Activated T-cell treated with anti-CD3 and anti-CD28 coated beads, Interleukin-2, amount 50 U/mL, for 72 hours (primary cell): ENCODE measurements around the gene TMEM120A. TPM values are rescaled to one million over a fixed set of nuclear protein-coding genes. Genes with fewer than 3 reads are reported as not detected.

Experiments
- ATAC-seq, 2 donors: fragments of 150-1000 bp; cut with Tn5 transposase; replicated peaks in 1 of 2; 2 replicates each; pipeline ENCODE4 v1.10.0; 2021; ENCODE audit warnings: moderate library complexity in 2 of 2, mild to moderate bottlenecking in 1 of 2
- DNase-seq, 2 donors: peaks; one replicate each; pipeline ENCODE4 v3.0.0; 2021 to 2022; ENCODE audit warnings: mixed read lengths in 1 of 2
- H3K27ac Mint-ChIP-seq: one replicate; pipeline ENCODE4 v1.8.0; 2022; ENCODE audit warnings: mild to moderate bottlenecking, moderate library complexity, mixed read lengths
- H3K27me3 Mint-ChIP-seq: one replicate; pipeline ENCODE4 v1.8.0; 2022; ENCODE audit warnings: low read depth, mixed read lengths
- H3K36me3 Mint-ChIP-seq, 2 donors: one replicate each; pipeline ENCODE4 v1.8.0; 2022; ENCODE audit warnings: mixed read lengths in 2 of 2, mild to moderate bottlenecking in 1 of 2; ENCODE audit not compliant: insufficient read depth in 2 of 2
- H3K4me1 Mint-ChIP-seq: one replicate; pipeline ENCODE4 v1.8.0; 2022; ENCODE audit warnings: low read depth, mixed read lengths
- H3K4me3 Mint-ChIP-seq, 2 donors: one replicate each; pipeline ENCODE4 v1.8.0; 2022; ENCODE audit warnings: mild to moderate bottlenecking in 2 of 2, mixed read lengths in 2 of 2, moderate library complexity in 2 of 2
- H3K9me3 Mint-ChIP-seq, 2 donors: one replicate each; pipeline ENCODE4 v1.8.0; 2022; ENCODE audit warnings: mixed read lengths in 2 of 2
- total RNA-seq, 2 donors: library from RNA; stranded (reverse); gene quantifications; one replicate each; pipeline ENCODE4 v1.2.3, GENCODE V29; 2022

The TMEM120A gene
- total RNA-seq, 2 donors from 2014 or later, result 23.5 to 25.4 TPM

DNA sequence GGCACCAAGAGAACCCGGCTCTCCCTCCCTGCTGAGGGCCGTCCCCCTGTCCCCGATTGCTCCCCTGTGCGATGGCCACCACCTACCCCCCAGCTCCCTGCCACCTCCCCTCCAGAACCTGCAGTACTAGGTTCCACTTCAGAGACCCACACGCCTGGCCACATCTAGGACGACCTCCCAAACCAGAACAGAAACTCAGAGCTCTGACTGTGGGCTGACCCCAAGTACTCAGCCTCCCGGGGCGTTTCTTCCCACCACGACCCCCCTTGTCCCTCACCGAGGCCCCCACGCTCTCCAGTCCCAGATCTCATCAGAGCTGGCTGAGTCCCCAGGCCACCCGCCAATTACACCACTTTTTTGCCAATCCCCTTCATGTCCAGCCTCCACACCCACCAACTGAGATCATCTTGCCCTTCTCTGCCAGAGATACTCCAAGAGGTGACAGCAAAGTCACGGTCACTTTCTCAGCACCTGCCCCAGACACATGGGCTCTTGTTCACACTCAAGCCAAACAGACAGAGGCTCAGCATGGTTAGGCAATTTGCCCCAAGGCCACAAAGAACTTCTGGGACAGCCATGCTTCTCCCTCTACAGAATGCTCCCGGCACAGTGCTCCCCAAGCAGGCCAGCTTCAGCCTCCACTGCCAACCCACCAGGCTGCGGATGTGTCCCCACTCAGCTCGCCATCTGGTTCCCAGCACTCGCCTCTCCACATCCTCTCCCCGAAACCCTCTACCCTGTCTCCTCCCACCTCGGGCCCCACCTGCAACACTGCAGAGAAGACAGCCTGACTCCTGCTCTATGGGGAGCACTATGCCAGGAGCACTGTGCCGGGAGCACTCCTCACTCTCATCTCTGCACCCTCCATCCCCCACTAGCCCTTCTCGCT lies 4.7 kb downstream of the TMEM120A start:
- H3K4me1 Mint-ChIP-seq, result peaks cover 16% of the 10 kb centered on the region
- H3K27ac Mint-ChIP-seq, result no peak overlapping the region
- no peak for DNase-seq
- no peaks in the 10 kb centered on the region for H3K9me3 Mint-ChIP-seq
- no peaks in the 10 kb centered on the region for H3K27me3 Mint-ChIP-seq
- H3K4me3 Mint-ChIP-seq, result no peak overlapping the region
- peaks cover 0 to 3% of the 10 kb centered on the region in 2 donors for H3K36me3 Mint-ChIP-seq
- no peak for ATAC-seq

DNA sequence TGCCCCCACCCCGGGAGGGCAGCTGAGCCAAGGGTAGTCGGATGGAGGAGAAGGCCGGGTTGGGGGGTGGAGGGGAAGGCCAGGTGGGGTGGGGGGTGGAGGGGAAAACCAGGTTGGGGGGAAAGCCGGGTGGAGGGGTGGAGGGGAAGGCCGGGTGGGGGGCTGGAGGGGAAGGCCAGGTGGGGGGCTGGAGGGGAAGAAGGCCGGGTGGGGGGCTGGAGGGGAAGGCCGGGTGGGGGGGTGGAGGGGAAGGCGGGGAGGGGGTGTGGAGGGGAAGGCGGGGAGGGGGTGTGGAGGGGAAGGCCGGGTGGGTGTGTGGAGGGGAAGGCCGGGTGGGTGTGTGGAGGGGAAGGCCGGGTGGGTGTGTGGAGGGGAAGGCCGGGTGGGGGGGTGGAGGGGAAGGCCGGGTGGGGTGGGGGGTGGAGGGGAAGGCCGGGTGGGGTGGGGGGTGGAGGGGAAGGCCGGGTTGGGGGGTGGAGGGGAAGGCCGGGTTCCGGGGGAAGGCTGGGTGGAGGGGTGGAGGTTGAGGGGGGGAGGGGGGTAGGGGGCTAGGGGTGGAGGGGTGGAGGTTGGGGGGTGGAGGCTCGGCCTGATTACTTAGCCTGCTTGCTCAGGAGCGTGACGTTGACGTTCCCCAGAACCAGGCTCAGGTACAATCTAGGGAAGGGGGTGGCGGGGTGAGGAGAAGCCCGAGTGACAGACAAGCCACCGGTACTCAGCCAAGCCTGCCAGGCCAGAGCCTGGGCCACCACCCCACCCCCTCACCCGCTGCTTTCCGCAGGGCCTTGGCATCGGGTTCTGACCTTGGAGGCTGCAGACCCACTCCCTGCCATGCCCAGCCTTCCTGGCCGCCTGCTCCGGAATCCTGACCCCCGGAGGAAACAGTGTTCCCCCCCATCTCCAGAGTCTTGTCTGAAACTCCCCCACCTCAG lies 5.6 kb downstream of the TMEM120A start:
- peaks cover 16% of the 10 kb centered on the region for H3K4me1 Mint-ChIP-seq
- H3K27me3 Mint-ChIP-seq, result no peaks in the 10 kb centered on the region
- no peak for DNase-seq
- no peak overlapping the region for H3K4me3 Mint-ChIP-seq
- H3K36me3 Mint-ChIP-seq, result peaks cover 0 to 3% of the 10 kb centered on the region in 2 donors
- no peaks in the 10 kb centered on the region for H3K9me3 Mint-ChIP-seq
- no peak overlapping the region for H3K27ac Mint-ChIP-seq
- ATAC-seq, result no peak

DNA sequence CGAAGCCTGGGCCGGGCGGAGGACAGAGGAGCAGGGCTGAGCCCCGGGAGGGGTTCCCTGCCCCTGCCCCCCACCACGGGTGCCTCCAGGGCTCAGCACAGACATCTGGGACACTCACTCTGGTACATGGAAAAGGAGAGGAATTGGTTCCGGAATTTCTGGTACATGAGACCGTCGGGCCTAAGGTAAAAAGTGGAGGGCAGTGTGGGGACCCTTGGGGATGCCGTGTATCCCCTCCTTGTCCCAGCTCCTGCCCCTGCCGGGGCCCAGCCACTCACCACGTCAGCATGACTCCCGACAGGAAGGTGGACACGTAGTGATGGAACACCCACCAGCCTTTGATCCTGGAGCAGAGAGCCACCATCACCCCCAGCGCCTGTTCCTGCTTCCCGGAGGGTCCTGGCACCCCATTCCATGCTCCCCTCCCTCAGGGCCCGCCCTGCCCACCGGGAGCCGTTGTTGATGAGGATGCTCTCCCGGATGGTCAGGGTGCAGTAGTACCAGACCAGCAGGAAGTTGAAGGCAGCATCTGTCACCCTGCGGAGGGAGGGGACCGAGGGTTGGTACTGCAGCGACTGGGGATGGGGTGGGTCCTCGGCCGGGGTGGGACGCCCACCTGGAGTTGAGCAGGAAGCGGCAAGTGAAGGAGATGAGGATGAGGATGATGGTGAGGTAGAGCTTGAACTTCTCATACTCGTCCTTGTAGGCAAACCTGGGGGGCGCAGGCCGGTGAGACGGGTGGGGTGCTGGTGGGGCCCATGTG lies 6.4 kb downstream of the TMEM120A start:
- H3K27me3 Mint-ChIP-seq, result no peaks in the 10 kb centered on the region
- H3K36me3 Mint-ChIP-seq, result peaks cover 2 to 3% of the 10 kb centered on the region in 2 donors
- peaks cover 13% of the 10 kb centered on the region for H3K4me1 Mint-ChIP-seq
- H3K9me3 Mint-ChIP-seq, result no peaks in the 10 kb centered on the region
- no peak overlapping the region for H3K27ac Mint-ChIP-seq
- ATAC-seq (no peak), DNase-seq (no peak)
- no peak overlapping the region for H3K4me3 Mint-ChIP-seq

DNA sequence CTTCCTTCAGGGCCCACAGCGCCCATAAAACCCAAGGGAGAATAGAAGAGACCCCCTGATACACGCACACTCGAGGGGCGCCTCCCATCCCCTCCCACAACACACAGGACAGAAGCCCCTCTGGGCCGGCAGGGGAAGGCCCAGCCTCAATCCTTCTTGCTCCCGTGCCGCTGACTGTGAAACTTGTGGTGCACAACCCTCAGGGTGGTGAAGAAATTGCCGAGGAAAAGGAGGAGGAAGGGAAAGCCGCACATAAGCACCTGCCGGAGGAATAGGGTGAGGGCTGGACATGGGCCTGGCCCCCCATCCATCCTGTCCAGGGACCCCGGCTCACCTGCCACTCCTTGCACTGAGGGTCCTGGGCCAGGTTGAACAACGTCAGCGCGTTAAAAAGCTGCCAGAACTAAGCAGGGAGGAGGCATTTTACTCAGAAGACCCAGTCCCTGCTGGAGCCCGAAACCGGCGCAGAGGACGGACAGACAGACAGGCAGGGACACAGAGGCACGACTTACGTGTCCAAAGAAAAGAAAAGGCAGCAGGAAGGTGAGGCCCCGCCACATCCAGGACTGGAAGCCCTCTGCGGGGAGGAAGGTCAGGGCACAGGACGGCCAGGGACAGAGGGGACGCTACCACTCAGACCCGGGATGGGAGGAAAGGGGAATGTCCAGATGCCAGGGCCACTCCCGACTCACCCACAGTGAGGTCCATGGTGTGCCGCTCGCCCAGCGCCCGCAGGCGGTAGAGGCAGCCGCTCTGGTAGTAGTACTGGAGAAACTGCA lies 7.2 kb downstream of the TMEM120A start:
- Mint-ChIP-seq H3K27me3 (no peaks in the 10 kb centered on the region), H3K27ac (no peak overlapping the region), H3K4me3 (no peak overlapping the region), H3K9me3 (no peaks in the 10 kb centered on the region), H3K36me3 (peaks cover 2 to 3% of the 10 kb centered on the region in 2 donors), H3K4me1 (peaks cover 12% of the 10 kb centered on the region)
- ATAC-seq, result no peak
- no peak for DNase-seq

DNA sequence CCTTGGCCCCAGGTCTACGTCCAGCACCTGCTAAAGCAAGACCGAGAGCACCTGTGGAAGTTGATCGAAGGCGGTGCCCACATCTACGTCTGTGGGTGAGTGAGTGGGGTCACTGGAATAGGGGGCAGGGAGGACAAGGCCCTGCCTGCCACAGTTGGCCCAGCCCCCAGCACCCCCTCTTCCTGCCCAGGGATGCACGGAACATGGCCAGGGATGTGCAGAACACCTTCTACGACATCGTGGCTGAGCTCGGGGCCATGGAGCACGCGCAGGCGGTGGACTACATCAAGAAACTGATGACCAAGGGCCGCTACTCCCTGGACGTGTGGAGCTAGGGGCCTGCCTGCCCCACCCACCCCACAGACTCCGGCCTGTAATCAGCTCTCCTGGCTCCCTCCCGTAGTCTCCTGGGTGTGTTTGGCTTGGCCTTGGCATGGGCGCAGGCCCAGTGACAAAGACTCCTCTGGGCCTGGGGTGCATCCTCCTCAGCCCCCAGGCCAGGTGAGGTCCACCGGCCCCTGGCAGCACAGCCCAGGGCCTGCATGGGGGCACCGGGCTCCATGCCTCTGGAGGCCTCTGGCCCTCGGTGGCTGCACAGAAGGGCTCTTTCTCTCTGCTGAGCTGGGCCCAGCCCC lies 8.1 kb downstream of the TMEM120A start:
- Mint-ChIP-seq H3K27ac (no peak overlapping the region), H3K4me1 (peaks cover 12% of the 10 kb centered on the region), H3K4me3 (no peak overlapping the region), H3K36me3 (peaks cover 2 to 3% of the 10 kb centered on the region in 2 donors), H3K9me3 (no peaks in the 10 kb centered on the region), H3K27me3 (no peaks in the 10 kb centered on the region)
- ATAC-seq, result no peak
- DNase-seq, result no peak

DNA sequence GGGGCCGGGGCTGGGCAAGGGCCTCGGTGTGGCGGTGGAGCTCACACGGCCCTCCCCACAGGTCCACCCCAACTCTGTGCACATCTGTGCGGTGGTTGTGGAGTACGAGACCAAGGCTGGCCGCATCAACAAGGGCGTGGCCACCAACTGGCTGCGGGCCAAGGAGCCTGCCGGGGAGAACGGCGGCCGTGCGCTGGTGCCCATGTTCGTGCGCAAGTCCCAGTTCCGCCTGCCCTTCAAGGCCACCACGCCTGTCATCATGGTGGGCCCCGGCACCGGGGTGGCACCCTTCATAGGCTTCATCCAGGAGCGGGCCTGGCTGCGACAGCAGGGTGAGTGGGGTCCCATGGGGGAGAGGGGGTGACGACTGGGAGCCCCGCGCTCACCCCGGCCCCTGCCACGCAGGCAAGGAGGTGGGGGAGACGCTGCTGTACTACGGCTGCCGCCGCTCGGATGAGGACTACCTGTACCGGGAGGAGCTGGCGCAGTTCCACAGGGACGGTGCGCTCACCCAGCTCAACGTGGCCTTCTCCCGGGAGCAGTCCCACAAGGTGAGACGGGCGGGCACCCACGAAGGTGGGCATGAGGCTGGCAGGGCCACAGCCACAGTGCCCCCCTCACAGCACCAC lies 8.8 kb downstream of the TMEM120A start:
- no peak for DNase-seq
- Mint-ChIP-seq H3K27ac (no peak overlapping the region), H3K36me3 (peaks cover 2 to 3% of the 10 kb centered on the region in 2 donors), H3K9me3 (no peaks in the 10 kb centered on the region), H3K27me3 (no peaks in the 10 kb centered on the region), H3K4me3 (no peak overlapping the region), H3K4me1 (peaks cover 12% of the 10 kb centered on the region)
- ATAC-seq, result no peak

DNA sequence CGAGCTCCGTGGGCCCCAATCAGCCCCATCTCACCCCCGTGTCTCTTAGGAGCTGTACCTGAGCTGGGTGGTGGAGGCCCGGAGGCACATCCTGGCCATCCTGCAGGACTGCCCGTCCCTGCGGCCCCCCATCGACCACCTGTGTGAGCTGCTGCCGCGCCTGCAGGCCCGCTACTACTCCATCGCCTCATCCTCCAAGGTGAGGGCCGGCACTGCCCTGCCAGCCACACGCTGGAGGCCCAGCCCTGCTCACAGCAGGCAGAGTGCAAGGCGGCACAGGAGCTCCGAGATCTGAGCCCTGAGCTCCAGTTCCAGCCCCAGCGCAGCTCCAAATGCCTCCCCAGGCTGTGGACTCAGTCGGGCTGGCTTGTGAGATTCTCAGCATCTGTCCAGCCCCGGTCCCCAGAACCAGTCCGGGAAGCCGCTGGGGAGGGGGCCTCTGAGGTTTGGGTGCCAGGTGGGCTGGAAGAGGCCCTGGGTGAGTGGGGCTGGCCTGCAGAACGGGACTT lies 9.3 kb downstream of the TMEM120A start:
- H3K27ac Mint-ChIP-seq, result no peak overlapping the region
- H3K4me1 Mint-ChIP-seq, result peaks cover 7% of the 10 kb centered on the region
- DNase-seq (no peak), ATAC-seq (no peak)
- no peak overlapping the region for H3K4me3 Mint-ChIP-seq
- peaks cover 2 to 3% of the 10 kb centered on the region in 2 donors for H3K36me3 Mint-ChIP-seq
- no peaks in the 10 kb centered on the region for H3K27me3 Mint-ChIP-seq
- H3K9me3 Mint-ChIP-seq, result no peaks in the 10 kb centered on the region

- Mint-ChIP-seq H3K9me3 (no peaks in the 10 kb centered on the region), H3K4me3 (no peak overlapping the region)
Observed at GRCh38 chr7:75984130-75985008, 10.0 kb downstream of the TMEM120A start.

DNA sequence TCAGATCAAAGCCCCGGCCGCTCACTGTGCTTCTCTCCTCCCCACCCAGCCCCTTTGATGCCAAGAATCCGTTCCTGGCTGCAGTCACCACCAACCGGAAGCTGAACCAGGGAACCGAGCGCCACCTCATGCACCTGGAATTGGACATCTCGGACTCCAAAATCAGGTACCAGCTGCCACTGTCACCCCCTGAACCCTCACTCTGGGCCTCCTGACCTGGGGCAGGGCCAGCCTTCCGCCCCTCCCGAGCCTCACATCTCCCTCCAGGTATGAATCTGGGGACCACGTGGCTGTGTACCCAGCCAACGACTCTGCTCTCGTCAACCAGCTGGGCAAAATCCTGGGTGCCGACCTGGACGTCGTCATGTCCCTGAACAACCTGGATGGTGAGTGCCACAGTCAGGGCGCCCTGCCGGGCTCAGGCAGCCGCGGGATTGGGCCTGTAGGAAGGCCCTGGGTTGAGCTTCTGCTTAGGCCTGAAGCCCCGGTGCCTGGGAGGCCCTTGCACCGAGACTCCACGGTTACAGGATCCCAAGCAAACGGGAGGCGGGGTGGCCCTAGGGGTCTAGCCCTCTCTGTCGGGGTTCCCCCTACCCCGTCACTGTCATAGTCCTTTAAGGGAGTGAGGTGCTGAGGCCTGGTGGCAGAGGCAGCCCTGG lies 10.8 kb downstream of the TMEM120A start:
- no peaks in the 10 kb centered on the region for H3K9me3 Mint-ChIP-seq
- H3K4me1 Mint-ChIP-seq, result no peaks in the 10 kb centered on the region
- no peaks in the 10 kb centered on the region for H3K27me3 Mint-ChIP-seq
- no peak overlapping the region for H3K27ac Mint-ChIP-seq
- DNase-seq (no peak), ATAC-seq (no peak)
- H3K4me3 Mint-ChIP-seq, result no peak overlapping the region
- peaks cover 2 to 3% of the 10 kb centered on the region in 2 donors for H3K36me3 Mint-ChIP-seq

More at GRCh38 chr7:75984130-75985008, 10.0 kb downstream of the TMEM120A start:
- Mint-ChIP-seq H3K27me3 (no peaks in the 10 kb centered on the region), H3K4me1 (no peaks in the 10 kb centered on the region), H3K27ac (no peak overlapping the region), H3K36me3 (peaks cover 2 to 3% of the 10 kb centered on the region in 2 donors)
- DNase-seq (no peak), ATAC-seq (no peak)

DNA sequence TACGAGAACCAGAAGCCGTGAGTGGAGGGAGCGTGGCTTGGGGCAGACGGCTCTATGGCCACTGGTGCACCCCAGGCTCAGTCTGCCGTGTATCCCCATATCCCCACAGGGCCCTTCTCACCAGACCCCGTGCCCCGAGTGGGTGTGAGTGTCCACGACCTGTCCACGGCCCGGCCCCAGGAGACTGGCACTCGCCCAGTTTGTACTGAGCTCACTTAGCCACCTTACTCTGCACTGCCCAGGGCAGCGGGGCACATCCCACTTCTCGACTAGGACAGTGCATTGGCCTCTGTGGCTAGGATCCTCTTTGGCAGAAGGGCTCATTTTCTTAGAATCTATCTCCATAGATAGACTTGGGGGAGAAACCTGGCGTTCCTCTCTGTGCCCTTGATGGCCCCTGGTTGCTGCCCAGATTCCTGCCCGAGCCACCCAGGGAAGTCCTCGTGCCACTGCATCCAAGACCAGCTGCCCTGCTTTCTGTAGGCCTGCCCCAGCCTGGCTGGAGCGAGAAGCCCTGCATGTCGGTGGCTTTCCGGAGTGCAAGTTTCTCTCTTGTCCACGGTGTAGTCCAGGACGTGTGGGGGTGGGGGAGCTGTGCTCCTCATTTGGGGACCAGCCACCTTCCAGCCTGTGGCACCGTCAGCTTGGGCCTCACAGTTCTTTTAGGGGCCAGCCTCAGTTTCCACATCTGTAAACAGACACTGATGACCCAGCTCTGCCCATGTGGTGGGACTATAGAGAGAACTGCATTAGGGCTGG lies 11.9 kb downstream of the TMEM120A start:
- Mint-ChIP-seq H3K27me3 (no peaks in the 10 kb centered on the region), H3K27ac (no peak overlapping the region), H3K4me1 (no peaks in the 10 kb centered on the region), H3K9me3 (no peaks in the 10 kb centered on the region), H3K36me3 (peaks cover 2 to 3% of the 10 kb centered on the region in 2 donors), H3K4me3 (no peak overlapping the region)
- DNase-seq (no peak), ATAC-seq (no peak)
